H1 (cell line): ENCODE data around the gene ZNF337. TPM values are rescaled to one million over a fixed set of nuclear protein-coding genes. Genes with fewer than 3 reads are reported as not detected.

ENCODE experiments used
- ASH2L ChIP-seq: fragments of 200-600, 300-600 bp; sonication (generic); IDR thresholded peaks from one replicate; pipeline ENCODE4 v1.7.1; 2017; ENCODE audit warnings: low read length
- BACH1 ChIP-seq: IDR thresholded peaks from 2 replicates; pipeline ENCODE4 v1.6.1; 2012; ENCODE audit warnings: low read length, improper control_type of control experiment
- CEBPB ChIP-seq: IDR thresholded peaks from 2 replicates; pipeline ENCODE4 v1.6.1; 2012; ENCODE audit warnings: low read depth, low read length
- CHD7 ChIP-seq: fragments of 300-600 bp; sonication (generic); IDR thresholded peaks from 2 replicates; pipeline ENCODE4 v1.7.1; 2012; ENCODE audit warnings: low read length, moderate library complexity, mild to moderate bottlenecking, inconsistent platforms; ENCODE audit not compliant: insufficient replicate concordance
- KDM4A ChIP-seq: IDR thresholded peaks from one replicate; pipeline ENCODE4 v1.7.1; 2012; ENCODE audit warnings: low read depth, mild to moderate bottlenecking, moderate library complexity, low read length, inconsistent platforms; ENCODE audit not compliant: severe bottlenecking
- RAD21 ChIP-seq, 2 experiments: IDR thresholded peaks in 1 of 2; conservative IDR thresholded peaks in 1 of 2; 2 replicates each; pipeline ENCODE4 v1.6.1; 2011; ENCODE audit warnings: low read depth in 2 of 2, low read length in 2 of 2, improper control_type of control experiment in 1 of 2, inconsistent platforms in 1 of 2, mild to moderate bottlenecking in 1 of 2, moderate library complexity in 1 of 2
- SIN3A ChIP-seq, 2 experiments: IDR thresholded peaks in 1 of 2; conservative IDR thresholded peaks in 1 of 2; 2 replicates each; pipeline ENCODE4 v1.6.1; 2011 to 2012; ENCODE audit warnings: low read length in 2 of 2, improper control_type of control experiment in 1 of 2, low read depth in 1 of 2, mild to moderate bottlenecking in 1 of 2
- SIX5 ChIP-seq: IDR thresholded peaks from 2 replicates; pipeline ENCODE4 v1.6.1; 2011; ENCODE audit warnings: mild to moderate bottlenecking, low read depth, low read length
- polyA plus RNA-seq, 7 experiments: library from polyadenylated mRNA; depleted of rRNA in 3 of 7; stranded (reverse) in 5 of 7; unstranded in 2 of 7; fragments of >200 nt in 5 of 7; fragments of 200-250 nt in 2 of 7; gene quantifications; 1 replicate in 5 of 7; 2 replicates in 1 of 7; 4 replicates in 1 of 7; pipeline versions ENCODE4 v1.2.1 to v1.2.3, GENCODE V29; 2011 to 2013; ENCODE audit warnings: missing spikeins in 2 of 7, mixed read lengths in 2 of 7
- total RNA-seq: library from RNA; stranded (reverse); fragmentation: NEBNext Ultra II Directional; extraction: Animal tissue kit (Norgen Biotek cat#: 25700); gene quantifications from 2 replicates; pipeline ENCODE4 v1.2.1, GENCODE V29; 2021

Gene ZNF337
- total and polyA plus RNA-seq, 2 of the 8 experiments (the other 6 are each of a cell fraction or from before 2014, with no cell fraction given) = 2.8 to 6.6 TPM

DNA sequence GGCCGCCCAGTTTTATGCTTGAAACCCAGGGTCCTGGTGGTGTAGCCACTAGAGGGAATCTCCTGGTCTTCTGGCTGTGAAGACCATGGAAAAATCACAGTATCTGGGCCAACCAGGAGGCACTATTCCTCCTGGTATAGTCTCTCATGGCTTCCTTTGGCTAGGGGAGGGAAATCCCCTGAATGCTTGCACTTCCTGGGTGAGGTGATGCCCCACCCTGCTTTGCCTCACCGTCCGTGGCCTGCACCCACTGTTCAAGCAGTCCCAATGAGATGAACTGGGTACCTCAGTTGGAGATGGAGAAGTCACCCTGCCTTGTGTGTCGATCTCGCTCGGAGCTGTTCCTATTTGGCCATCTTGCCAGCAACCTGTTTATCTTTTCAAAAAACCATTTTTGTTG is 10.1 kb upstream of the ZNF337 start (continued):
- no peak for TF ChIP-seq CHD7
- TF ChIP-seq SIX5 = no peak
- TF ChIP-seq SIN3A (conservative IDR thresholded peaks at IDR 0.05 in 1 of 2, IDR thresholded peaks at IDR 0.05 in 1 of 2; ENCODE audit: low read depth in 1 of 2, low read length in 2 of 2) = no peak
- no peak for TF ChIP-seq KDM4A
- no peak for TF ChIP-seq CEBPB
- no peak for TF ChIP-seq ASH2L
- TF ChIP-seq BACH1 = no peak
- no peak for TF ChIP-seq RAD21 (IDR thresholded peaks at IDR 0.05 in 1 of 2, conservative IDR thresholded peaks at IDR 0.05 in 1 of 2; ENCODE audit: low read depth in 2 of 2, low read length in 2 of 2)
